Stimulated activated CD4-positive, alpha-beta T cell treated with anti-CD3 and anti-CD28 coated beads, Interleukin-15, amount 100 ng/mL, for 1 hour (primary cell): Measurements from ENCODE around the gene RBM38.
A peak's percentile ranks its signal among the peaks of the same experiment; 100 is the strongest.

Source experiments
- DNase-seq, 2 donors: peaks; one replicate each; pipeline ENCODE4 v3.0.0-alpha.2; 2020; ENCODE audit warnings: low read depth in 1 of 2, low spot score in 1 of 2

Gene RBM38

GRCh38 chr20:57433657-57434389, 42.6 kb downstream of the RBM38 start:
- DNase-seq: no peak

DNA sequence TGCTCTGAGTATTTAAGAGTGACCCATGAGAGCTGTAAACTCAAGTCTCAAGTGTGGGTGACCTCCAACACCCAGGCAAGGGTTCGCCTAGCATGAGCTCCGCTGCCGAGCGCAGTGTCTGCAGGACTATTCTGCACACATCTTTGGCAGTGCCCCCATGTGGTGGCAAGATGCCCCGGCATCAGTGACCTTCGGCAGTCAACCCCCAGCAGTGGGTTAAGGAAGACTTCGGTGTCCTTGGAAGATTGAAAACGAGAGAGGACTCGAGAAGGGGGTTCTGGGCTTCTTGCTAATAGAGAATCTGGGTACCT, 43.1 kb downstream of the RBM38 start:
- DNase-seq: no peak

- no peak for DNase-seq
These were observed 43.9 kb downstream of the RBM38 start for GRCh38 chr20:57435105-57435497.

DNA sequence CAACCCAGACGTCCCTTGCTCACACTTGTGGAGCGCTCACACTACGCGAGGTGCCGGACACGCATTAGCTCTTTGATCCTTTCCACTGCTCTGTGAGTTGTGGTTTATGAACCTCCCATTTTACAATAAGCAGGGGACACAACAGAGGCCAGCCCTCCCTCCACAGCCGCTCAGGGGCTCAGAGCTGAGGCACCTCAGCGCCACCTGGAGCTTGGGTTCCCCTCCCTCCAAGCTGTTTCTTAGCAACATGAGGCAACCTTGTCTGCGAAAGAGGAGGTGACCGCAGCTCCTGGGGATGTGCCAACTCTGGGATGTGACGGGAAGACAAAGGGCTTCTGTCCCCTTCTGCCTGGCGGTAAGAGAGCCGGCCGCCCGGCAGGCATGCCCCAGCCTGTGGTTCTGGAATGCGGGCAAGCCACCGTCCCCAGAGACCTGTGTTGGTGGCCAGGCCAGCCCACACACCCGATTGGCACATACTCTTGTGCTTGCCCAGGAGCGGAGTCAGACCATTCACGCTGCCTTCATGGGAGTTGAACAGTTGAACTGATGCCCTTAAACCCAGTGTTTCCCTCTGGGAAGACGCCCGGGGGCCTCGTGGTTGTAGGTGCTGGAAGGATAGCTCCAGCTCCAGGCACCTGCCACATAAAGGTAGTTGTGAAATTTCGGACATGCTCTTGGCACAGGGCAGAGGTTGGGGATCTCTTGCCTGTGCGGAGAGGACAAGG, 44.5 kb downstream of the RBM38 start:
- DNase-seq: peak in 1 of 2 donors; percentile 12

DNA sequence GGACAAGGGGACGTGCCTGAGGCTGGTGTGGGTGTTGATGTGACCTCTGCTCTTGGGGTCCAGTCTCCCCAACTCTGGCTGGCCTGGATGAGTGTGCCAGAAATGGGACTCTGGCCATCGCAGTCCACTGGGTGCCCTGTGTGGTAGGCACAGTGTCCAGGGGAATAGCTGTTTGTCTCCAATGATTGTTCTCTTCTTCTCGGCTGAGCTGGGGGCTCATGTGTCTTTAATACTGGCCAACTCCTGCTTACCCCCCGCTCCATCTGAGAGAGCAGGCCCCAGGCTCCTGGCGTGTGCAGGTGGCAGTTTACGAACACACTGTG, 45.0 kb downstream of the RBM38 start:
- no peak for DNase-seq

DNA sequence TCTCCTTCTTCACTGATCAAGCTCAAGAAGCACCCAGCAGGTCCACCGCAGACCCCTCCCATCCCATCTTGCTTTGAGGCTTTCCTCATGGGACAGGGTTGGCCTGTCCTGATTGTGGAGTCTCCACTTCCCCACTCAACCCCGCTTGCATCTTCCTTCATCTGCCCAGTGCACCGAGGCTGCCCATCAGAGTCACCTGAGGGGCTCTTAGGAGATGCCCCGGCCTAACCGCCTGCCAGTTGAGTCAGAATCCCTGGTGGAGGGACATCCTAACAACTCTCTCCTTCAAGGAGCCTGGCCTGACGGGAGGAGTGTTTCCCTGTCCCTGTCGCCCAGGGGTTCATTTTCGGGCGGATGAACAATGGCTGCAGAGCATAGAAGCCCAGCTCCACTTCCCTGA, 46.1 kb downstream of the RBM38 start:
- no peak for DNase-seq

DNA sequence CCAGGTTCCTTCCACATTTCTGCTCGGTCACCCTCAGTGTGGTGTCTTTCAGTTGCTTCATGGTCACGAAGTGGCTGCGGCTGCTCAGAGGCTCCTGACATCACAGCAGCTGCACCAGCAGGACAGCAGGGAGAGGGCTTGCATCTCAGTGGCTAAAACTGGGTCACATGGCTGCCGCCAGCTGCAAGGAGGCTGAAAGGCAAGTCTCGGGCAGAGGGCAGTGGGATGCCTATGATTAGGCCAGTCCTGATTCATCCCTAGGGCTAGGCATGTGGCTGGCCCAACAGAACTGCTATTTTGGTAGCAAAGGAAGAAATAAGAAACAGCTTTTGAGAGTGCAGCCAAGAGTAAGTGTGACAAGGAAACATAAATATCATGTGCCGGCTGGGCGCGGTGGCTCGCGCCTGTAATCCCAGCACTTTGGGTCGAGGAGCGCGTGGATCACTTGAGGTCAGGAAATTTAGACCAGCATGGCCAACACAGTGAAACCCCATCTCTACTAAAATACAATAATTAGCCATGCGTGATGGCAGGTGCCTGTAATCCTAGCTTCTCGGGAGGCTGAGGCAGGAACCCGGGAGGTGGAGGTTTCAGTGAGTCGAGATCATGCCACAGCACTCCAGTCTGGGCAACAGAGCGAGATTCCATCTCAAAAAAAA, 46.6 kb downstream of the RBM38 start:
- no peak for DNase-seq

- no peak for DNase-seq
These were observed 47.4 kb downstream of the RBM38 start for GRCh38 chr20:57438552-57438951.

DNA sequence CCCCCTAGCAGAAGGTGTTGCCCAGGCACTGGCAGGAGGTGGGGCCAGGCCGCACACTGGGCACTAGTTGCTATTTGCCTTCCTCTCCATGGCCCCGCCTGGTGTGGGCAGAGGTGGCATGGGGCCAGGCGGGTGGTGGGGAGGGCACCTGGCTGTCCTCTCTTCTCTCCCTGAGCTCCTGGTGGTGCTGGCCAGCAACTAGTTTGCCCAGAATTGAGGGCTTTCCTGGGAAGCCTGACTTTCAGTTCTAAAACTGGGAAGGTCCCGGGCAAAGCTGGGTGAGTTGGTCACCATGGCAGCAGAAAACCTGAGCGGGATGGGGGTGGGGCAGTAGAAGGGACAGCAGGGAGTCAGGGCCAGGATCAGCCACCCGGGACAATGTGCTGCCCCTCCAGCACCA, 48.2 kb downstream of the RBM38 start:
- DNase-seq: no peak

DNA sequence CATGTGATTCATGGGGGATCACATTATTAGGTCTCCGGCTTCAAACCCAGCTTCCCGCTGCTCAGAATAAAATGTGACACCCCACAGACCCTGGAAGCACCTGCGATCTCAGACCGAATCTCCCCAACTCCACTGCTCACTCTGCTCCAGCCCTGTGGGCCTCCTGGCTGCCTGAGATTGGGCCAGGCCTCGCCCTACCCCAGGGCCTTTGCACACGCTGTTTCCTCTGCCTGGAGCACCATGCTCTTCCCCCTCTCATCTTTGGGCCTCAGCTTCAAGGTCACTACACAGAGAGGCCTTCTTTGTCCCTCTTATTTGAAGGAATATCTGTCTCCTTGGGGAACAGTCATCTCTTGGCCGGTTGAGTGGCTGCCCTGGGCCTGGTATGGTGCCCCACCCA, 48.8 kb downstream of the RBM38 start:
- DNase-seq: no peak

GRCh38 chr20:57440678-57441509, 49.7 kb downstream of the RBM38 start:
- DNase-seq: no peak

- DNase-seq: no peak
These were observed 50.4 kb downstream of the RBM38 start for GRCh38 chr20:57441510-57442154.

GRCh38 chr20:57442158-57442887, 51.1 kb downstream of the RBM38 start:
- DNase-seq: no peak

- no peak for DNase-seq
These were observed 51.7 kb downstream of the RBM38 start for GRCh38 chr20:57442888-57443239.

DNA sequence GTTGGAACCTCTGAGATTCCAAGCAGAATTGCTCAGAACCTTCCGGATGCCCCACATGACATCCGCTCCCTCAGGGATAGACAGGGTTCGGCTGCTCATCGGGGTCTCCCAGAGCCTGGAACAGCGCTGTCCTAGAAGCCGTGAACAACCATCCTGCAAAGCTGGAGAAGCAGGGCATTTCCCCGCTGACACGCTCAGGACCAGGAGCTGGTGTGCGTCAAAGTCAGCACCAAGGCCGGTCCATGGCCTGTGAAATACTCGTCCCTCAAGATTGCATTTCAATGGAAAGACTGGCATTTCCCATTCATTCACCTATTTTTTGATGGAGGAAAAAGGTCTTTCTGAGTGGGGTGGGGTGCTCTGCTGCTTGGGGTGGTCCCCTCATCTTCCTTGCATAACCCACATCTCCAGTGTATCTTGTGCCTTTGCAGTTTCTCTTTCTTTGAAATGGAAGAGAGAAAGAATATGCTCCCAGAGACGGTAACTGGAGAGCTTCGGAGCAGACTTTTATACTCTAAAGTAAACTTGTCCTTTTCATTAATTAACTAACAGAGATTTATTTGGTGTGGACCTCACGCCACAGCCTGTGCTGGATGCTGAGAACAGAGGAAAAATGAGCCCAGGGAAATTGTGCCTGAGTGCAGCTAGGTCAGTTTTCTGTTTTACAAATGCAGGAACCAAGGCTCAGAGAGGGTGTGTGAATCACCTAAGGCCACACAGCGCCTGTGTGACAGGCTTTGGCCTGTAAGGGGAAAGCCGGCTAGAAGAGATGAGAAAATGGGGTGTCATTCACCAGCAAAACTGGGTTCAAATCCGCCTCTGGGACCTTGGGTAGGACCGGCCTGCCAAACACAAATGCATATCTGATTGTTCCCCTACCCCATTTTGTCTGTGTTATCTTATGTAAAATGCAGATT, 52.4 kb downstream of the RBM38 start:
- no peak for DNase-seq

DNA sequence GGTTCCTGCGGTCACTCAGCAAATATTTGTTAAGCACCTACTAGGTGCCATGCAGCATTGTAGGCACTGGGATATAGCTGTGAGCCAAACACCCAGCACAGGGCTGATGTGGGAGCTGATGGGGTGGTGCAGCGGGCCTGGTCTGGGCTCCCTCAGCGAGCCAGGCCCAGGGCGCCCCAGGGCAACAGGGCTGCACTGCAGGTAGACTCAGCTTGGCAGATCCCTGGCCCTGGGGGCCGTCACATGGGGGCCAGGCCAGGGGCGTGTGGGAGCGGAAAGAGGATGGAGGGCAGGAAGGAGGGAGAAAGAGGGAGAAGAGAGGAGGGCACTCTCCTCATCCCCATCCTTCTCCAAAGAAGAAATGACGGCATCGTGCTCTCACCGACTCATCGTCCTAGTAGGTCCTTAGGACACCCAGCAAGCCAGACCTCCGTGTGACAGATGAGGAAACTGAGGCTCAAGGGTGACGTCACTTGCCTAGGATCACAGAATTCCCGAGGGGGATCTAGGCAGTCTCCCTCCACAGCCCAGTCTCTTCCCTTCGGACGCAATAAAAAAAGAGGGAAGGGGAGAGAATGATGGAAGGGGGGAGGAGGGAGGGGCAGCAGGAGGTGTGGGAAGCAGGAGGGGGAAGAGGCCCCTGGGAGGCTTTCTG, 53.3 kb downstream of the RBM38 start:
- DNase-seq: no peak

- DNase-seq: no peak
These were observed 54.1 kb downstream of the RBM38 start for GRCh38 chr20:57445298-57445697.

DNA sequence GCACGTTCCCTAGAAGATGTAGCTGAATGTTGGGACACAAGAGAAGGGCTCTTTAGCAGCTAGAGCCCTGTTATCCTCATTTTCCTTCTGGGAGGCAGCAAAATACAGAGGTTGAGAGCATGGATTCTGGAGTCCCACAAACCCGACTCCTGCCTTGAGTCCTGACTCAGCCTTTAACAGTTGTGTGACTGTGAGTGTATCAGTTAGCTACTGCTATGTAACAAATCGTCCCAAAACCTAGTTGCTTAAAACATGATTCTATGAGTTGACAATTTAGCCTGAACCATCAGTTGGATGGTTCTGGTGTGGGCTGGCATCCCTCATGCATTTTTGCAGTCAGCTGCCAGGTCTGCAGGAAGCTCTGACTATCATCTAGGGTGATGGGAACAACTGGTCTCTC, 54.6 kb downstream of the RBM38 start:
- DNase-seq: no peak

DNA sequence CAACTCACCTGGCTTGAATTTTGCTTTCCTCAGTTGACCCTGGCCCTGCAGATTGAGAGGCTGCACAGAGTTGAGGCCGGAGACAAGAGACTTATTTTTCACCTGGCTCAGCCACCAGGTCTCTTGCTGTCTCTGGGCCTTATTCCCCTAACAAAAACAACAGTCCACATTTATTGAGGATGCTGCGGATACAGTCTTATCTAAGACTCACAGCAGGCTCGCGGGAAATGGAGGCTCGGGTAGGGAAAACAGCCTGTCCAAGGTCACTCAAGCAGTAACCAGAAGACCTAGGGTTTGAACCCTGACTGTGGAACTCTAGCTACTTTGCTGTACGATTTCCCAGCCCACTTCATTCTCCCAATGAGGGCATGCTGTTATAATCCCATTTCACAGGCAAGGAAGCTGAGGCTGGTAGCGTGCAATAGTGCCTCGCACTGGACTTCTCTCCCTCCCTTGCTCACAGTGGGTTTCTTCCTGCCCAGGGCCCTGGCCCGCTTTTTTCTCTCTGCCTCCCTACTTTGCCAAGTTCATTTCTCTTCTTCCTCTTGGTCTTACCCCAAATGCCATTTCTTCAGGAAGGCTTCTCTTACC, 57.7 kb downstream of the RBM38 start:
- DNase-seq: no peak
